PC-3 (cell line): ENCODE results near the gene USP28. TPM values are rescaled to one million over a fixed set of nuclear protein-coding genes. Genes with fewer than 3 reads are reported as not detected.

Experiments
- ATAC-seq: fragments of 200-7000 bp; cut with Tn5 transposase; 2 replicates; pipeline ENCODE4 v1.9.1; 2020; ENCODE audit warnings: mild to moderate bottlenecking, moderate library complexity
- BruUV-seq: library from RNA; stranded (reverse); fragments of 400-500 nt; replicated peaks from 2 replicates; lab custom pipeline; 2021; lab: Mats Ljungman, UMichigan
- CTCF ChIA-PET: fragments of 300-600 bp; sonication (Branson Sonifier 250); formaldehyde crosslinking; loops from one replicate; lab custom pipeline; 2022; ENCODE audit warnings: antibody characterized with exemption; lab: Charles Lee
- POLR2A ChIA-PET: fragments of 300-600 bp; sonication (Branson Sonifier 250); formaldehyde crosslinking; loops from one replicate; lab custom pipeline; 2022; ENCODE audit warnings: antibody characterized with exemption; ENCODE audit not compliant: unreplicated experiment; lab: Charles Lee
- DNase-seq: peaks from one replicate; pipeline ENCODE4 v3.0.0-alpha.2; 2015
- H2AFZ ChIP-seq: fragments of 300-600 bp; sonication (generic); 2 replicates; pipeline ENCODE4 v1.6.0; 2016; ENCODE audit warnings: antibody characterized with exemption, low read length
- H3F3A ChIP-seq: fragments of 300-600 bp; sonication (generic); one replicate; pipeline ENCODE4 v1.6.0; 2017; ENCODE audit warnings: antibody characterized with exemption, low read length, control low read depth, mild to moderate bottlenecking; ENCODE audit not compliant: unreplicated experiment
- H3K27ac ChIP-seq: fragments of 300-600 bp; sonication (generic); 2 replicates; pipeline ENCODE4 v1.5.1; 2016; ENCODE audit warnings: mild to moderate bottlenecking, low read length
- H3K27me3 ChIP-seq: fragments of 300-600 bp; sonication (generic); 2 replicates; pipeline ENCODE4 v1.6.1; 2016; ENCODE audit warnings: low read length, mixed read lengths
- H3K36me3 ChIP-seq: fragments of 300-600 bp; sonication (generic); 2 replicates; pipeline ENCODE4 v1.6.1; 2016; ENCODE audit warnings: low read depth, mixed run types, low read length, mixed read lengths
- H3K4me1 ChIP-seq: fragments of 300-600 bp; sonication (generic); 2 replicates; pipeline ENCODE4 v1.5.1; 2016; ENCODE audit warnings: low read length; ENCODE audit not compliant: insufficient read depth
- H3K4me2 ChIP-seq: fragments of 300-600 bp; sonication (generic); 2 replicates; pipeline ENCODE4 v1.6.0; 2016; ENCODE audit warnings: low read length
- H3K4me3 ChIP-seq: fragments of 300-600 bp; sonication (generic); 2 replicates; pipeline ENCODE4 v1.5.1; 2016; ENCODE audit warnings: mild to moderate bottlenecking, low read length, mixed read lengths
- H3K79me2 ChIP-seq: fragments of 300-600 bp; sonication (generic); 2 replicates; pipeline ENCODE4 v1.6.1; 2017; ENCODE audit warnings: low read length, mixed read lengths
- H3K9ac ChIP-seq: fragments of 300-600 bp; sonication (generic); 2 replicates; pipeline ENCODE4 v1.6.0; 2016; ENCODE audit warnings: mild to moderate bottlenecking, low read length
- H3K9me2 ChIP-seq: fragments of 300-600 bp; sonication (generic); replicated peaks from 2 replicates; pipeline ENCODE4 v1.6.1; 2016; ENCODE audit warnings: mixed run types, low read length, mixed read lengths
- H3K9me3 ChIP-seq: fragments of 300-600 bp; sonication (generic); 2 replicates; pipeline ENCODE4 v1.6.1; 2016; ENCODE audit warnings: low read length, mixed read lengths
- H4K20me1 ChIP-seq: fragments of 300-600 bp; sonication (generic); 2 replicates; pipeline ENCODE4 v1.6.1; 2016; ENCODE audit warnings: low read length, mixed read lengths
- CTCF ChIP-seq: fragments of 300-600 bp; sonication (generic); conservative IDR thresholded peaks from 2 replicates; pipeline ENCODE4 v1.5.1; 2017; ENCODE audit warnings: antibody characterized with exemption, low read depth, mild to moderate bottlenecking, low read length
- EZH2 ChIP-seq: fragments of 300-600 bp; sonication (generic); IDR thresholded peaks from one replicate; pipeline ENCODE4 v1.6.1; 2017; ENCODE audit warnings: antibody characterized with exemption, mild to moderate bottlenecking, low read length; ENCODE audit not compliant: unreplicated experiment
- EZH2phosphoT487 ChIP-seq: fragments of 300-600 bp; sonication (generic); IDR thresholded peaks from 2 replicates; pipeline ENCODE4 v1.6.1; 2018; ENCODE audit warnings: mild to moderate bottlenecking, antibody characterized with exemption, low read length, borderline replicate concordance
- intact Hi-C: fragments of 100-400 bp; cut with micrococcal nuclease; formaldehyde crosslinking; loops from 2 replicates; pipeline ENCODE4 v1.9.0; 2023
- total RNA-seq: library from RNA; depleted of rRNA; stranded (reverse); fragments of >200 nt; gene quantifications from 2 replicates; pipeline ENCODE4 v1.2.3, GENCODE V29; 2014

USP28 gene
- total RNA-seq, 1 experiment from 2014 or later, result 27.7 TPM

- Histone ChIP-seq H3F3A (no peaks in the 10 kb centered on the region), H3K79me2 (no peaks in the 10 kb centered on the region), H3K4me1 (peaks cover 5% of the 10 kb centered on the region; the same call in 1 of the 2 replicates), H3K27me3 (no peaks in the 10 kb centered on the region), H2AFZ (no peak overlapping the region), H3K4me2 (no peak overlapping the region), H3K27ac (no peak overlapping the region), H4K20me1 (no peaks in the 10 kb centered on the region), H3K4me3 (no peak overlapping the region), H3K9me2 (no peaks in the 10 kb centered on the region), H3K9ac (no peak overlapping the region), H3K36me3 (no peaks in the 10 kb centered on the region), H3K9me3 (no peaks in the 10 kb centered on the region)
- no peak for TF ChIP-seq EZH2phosphoT487
- TF ChIP-seq CTCF, result no peak
- TF ChIP-seq EZH2, result no peak
- ChIA-PET POLR2A (no interaction called here), CTCF (no interaction called here)
- no TSS peak for BruUV-seq
- ATAC-seq (no peak), DNase-seq (peak; percentile 58)
- intact Hi-C loops, result no loop called here
Observed at GRCh38 chr11:113885897-113886296, 10.5 kb upstream of the USP28 start.

GRCh38 chr11:113884361-113884836 is 9.0 kb upstream of the USP28 start:
- no peak overlapping the region for H3K4me2 ChIP-seq
- H3K4me3 ChIP-seq, result no peak overlapping the region
- no peaks in the 10 kb centered on the region for H3K9me3 ChIP-seq
- no peaks in the 10 kb centered on the region for H3F3A ChIP-seq
- no peaks in the 10 kb centered on the region for H3K36me3 ChIP-seq
- intact Hi-C loops, result no loop called here
- H3K9ac ChIP-seq, result no peak overlapping the region
- no peaks in the 10 kb centered on the region for H3K79me2 ChIP-seq
- no peak overlapping the region for H2AFZ ChIP-seq
- BruUV-seq, result no TSS peak
- DNase-seq, result no peak
- TF ChIP-seq EZH2phosphoT487 (no peak), CTCF (no peak), EZH2 (no peak)
- no peaks in the 10 kb centered on the region for H3K9me2 ChIP-seq
- ChIA-PET POLR2A (no interaction called here), CTCF (no interaction called here)
- no peak for ATAC-seq
- H4K20me1 ChIP-seq, result no peaks in the 10 kb centered on the region
- H3K27me3 ChIP-seq, result no peaks in the 10 kb centered on the region
- H3K27ac ChIP-seq, result no peak overlapping the region
- peaks cover 5% of the 10 kb centered on the region; the same call in 1 of the 2 replicates for H3K4me1 ChIP-seq

GRCh38 chr11:113881856-113882255 is 6.5 kb upstream of the USP28 start:
- Histone ChIP-seq H3K79me2 (no peaks in the 10 kb centered on the region), H3K27ac (no peak overlapping the region), H2AFZ (no peak overlapping the region), H3K36me3 (no peaks in the 10 kb centered on the region), H3K9ac (no peak overlapping the region), H3K9me3 (no peaks in the 10 kb centered on the region), H3K4me1 (peaks cover 5% of the 10 kb centered on the region; the same call in 1 of the 2 replicates), H4K20me1 (no peaks in the 10 kb centered on the region), H3K4me3 (no peak overlapping the region), H3K4me2 (no peak overlapping the region), H3K27me3 (no peaks in the 10 kb centered on the region), H3K9me2 (no peaks in the 10 kb centered on the region), H3F3A (no peaks in the 10 kb centered on the region)
- intact Hi-C loops, result no loop called here
- no TSS peak for BruUV-seq
- ATAC-seq (no peak), DNase-seq (peak; percentile 75)
- TF ChIP-seq EZH2 (no peak), EZH2phosphoT487 (no peak), CTCF (no peak)
- CTCF ChIA-PET, result no interaction called here
- POLR2A ChIA-PET, result no interaction called here
